DMS53 (cell line): ENCODE measurements around the gene CYP4V2.

Experiments
- DNase-seq: peaks from one replicate; lab custom pipeline; 2025; lab: John Stamatoyannopoulos, UW

CYP4V2 gene

DNA sequence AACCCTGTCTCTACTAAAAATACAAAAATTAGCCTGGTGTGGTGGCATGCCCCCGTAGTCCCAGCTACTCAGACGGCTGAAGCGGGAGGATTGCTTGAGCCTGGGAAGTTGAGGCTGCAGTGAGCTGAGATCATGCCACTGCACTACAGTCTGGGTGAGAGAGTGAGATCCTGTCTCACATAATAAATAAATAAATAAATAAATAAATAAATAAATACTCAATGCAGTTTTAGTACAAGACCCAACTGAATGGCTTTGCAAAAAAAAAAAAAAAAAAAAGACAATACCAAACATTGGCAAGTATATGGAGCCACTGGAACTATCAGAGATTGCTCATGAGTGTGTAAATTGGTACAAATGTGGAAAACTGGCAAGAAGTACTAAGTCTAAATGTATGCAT, 3.3 kb upstream of the CYP4V2 start:
- no peak for DNase-seq

GRCh38 chr4:186189656-186190055, 1.7 kb upstream of the CYP4V2 start:
- no peak for DNase-seq

DNA sequence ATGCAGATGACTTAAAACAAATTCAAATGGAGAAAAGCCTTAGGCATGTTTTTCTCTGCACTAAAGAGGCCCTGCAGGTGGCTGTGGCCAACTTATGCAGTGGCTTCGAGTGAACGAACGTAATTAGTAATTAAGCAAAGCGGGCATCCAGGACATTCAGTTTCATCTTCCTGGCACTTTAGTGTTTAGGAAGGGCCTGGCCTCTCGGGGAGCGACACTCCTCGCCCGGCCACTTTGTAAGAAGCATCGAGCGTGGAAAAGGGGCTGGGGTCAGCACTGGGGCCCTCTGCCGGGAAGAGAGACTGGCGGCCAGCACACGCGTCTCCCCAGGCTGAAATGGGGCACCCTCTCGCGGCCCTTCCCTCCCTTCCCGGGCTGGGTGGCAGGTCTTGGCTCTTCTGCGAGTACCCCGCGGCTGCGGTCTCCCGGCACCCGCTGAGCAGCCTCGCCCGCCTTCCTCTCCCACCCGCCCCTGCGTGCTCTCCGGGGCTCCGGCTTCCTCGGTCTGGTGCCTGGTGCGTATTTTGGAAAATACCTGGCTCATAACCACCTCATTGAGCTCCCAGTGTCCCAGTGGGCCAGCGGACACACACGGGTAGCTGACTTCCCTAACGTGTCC, 677 bp upstream of the CYP4V2 start:
- DNase-seq: peak; percentile 75

DNA sequence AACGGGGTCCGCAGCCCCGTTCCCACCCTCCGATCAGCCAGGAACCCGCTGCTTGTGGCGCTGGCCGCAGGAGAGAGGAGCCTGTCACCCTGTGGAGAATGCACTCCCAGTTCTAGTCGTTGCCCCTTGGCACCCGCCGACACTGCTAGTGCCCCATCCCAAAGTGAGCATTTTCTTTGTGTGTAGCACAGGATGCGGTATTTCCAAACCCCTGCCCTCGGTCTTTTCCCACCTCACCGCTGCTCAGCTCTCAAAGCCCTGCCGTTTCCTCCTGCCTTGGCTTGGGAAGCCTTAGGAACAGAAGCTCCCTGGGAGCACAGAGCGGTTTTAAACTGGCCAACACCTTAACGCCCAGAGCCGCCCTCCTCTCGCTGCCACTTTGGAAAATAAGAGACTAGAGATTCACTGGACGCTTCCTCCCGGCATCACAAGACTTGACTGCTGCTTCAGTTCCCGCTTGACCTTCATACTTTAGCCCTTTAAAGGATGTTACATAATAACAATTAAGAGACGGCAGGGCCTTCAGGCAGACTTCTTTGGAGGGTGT, 772 bp downstream of the CYP4V2 start:
- peak; percentile 62 for DNase-seq

GRCh38 chr4:186193851-186194250, 2.5 kb downstream of the CYP4V2 start:
- no peak for DNase-seq

DNA sequence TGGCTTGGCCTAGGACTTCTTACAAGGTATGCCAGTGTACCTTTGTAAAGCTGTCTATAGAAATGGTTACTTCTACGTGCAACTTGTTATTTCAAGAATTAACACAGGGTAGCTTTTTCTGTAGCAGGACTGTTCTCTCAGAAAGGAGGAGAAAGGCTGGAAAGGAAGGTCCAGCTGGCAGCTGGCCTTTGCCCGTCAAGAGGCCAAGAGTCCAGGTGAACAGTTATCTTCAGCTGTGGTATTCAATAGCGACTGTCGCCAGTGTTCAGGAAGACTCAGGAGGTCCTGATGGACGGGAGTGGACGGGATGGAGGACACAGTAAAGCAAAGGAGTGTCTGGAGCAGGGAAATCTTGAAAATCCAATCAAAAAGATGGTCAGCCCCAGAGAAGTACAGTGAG, 4.7 kb downstream of the CYP4V2 start:
- DNase-seq: no peak

GRCh38 chr4:186200516-186200915, 9.1 kb downstream of the CYP4V2 start:
- DNase-seq: no peak

DNA sequence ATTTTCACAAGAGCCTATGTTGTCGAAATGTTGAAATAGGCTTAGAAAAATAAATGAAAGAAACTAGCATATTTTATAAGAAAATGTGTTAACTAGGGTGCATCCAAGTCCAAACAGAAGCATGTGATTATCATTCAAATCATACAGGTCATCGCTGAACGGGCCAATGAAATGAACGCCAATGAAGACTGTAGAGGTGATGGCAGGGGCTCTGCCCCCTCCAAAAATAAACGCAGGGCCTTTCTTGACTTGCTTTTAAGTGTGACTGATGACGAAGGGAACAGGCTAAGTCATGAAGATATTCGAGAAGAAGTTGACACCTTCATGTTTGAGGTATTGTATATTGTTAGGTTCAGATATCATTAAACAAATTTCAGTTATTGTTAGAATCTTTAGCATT, 9.6 kb downstream of the CYP4V2 start:
- DNase-seq: no peak

DNA sequence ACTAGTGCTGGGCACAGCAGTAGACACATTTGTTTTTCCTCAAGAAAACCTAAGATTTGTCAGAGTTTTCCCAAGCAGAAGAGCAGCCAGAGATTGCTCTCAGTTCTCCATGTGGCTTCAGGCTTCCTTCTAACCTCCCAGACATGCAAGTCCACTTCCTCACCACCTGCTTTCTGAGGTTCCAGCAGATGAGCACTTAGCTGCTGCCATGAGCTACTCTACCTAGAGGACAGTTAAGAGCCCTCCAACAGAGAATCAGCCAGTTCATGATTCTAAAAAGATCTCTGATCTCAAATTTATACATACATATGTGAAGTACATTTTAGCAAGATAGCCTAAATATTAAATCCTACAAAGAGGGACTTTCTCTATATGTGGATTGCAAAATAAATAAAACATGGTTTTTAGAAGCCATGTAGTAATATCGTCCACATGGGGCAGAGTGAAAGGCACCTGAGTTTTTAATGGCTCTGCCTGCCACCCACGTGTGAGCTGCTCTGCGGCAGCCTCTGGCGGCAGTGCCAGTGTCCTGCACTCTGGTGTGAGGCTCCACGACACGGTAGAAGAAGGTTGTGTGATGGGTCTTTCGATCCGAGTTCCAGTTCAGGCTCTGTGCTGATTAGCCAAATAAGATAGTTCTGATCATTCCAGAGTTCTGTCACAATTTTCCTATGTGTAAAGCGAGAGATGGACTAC, 10.3 kb downstream of the CYP4V2 start:
- DNase-seq: peak; percentile 88

GRCh38 chr4:186202490-186203140, 11.2 kb downstream of the CYP4V2 start:
- DNase-seq: no peak

GRCh38 chr4:186203406-186203805, 12.0 kb downstream of the CYP4V2 start:
- no peak for DNase-seq

- DNase-seq: no peak
Observed at GRCh38 chr4:186204103-186204559, 12.8 kb downstream of the CYP4V2 start.

DNA sequence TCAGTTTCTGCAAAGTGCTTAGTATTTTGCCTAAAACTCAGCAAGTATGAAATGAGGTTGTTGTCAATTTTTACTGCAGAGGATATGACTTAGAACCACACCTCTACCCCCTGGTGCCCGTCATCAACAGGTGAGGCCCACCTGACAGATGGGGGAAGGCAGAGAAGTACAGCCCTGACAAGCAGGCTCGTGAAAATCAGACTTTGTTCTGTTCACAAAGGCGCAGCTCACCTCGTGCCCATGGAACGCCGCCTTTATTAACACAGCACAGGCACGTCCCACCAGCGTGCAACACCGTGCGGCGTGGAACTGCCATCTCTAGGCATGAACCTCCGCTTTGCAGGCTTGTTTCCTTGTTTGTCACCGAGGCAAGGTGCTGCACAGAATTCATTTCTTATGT, 13.3 kb downstream of the CYP4V2 start:
- no peak for DNase-seq

- no peak for DNase-seq
Observed at GRCh38 chr4:186205156-186205555, 13.8 kb downstream of the CYP4V2 start.

- no peak for DNase-seq
Observed at GRCh38 chr4:186216465-186217024, 25.2 kb downstream of the CYP4V2 start.

- no peak for DNase-seq
Observed at GRCh38 chr4:186217733-186218293, 26.4 kb downstream of the CYP4V2 start.

GRCh38 chr4:186221624-186222023, 30.3 kb downstream of the CYP4V2 start:
- DNase-seq: no peak

- DNase-seq: no peak
Observed at GRCh38 chr4:186225848-186226247, 34.5 kb downstream of the CYP4V2 start.

- no peak for DNase-seq
Observed at GRCh38 chr4:186226521-186227189, 35.3 kb downstream of the CYP4V2 start.

DNA sequence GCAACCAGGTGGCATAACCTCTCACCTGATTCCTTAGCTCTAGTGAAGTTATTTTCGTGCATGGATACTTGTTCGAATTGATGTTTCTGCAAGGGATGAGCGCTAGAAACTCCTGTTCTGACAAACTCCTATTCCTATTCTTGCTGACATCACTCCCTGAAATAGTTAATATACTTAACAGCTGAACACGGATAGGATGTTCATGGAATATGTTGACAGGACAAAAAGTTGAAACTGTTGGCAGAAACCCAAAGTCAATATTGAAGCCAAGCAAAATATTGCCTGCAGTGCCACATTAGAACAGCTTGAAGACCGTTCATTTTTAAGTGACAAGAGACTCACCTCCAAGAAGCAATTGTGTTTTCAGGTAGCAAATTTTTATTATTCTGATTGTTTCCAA, 35.9 kb downstream of the CYP4V2 start, which contains the start of gene KLKB1:
Gene KLKB1 (plus strand): TSS at position 287 of the 400 bp plus-strand sequence. CDS start 689 bp downstream, outside the sequence.
- DNase-seq: peak; percentile 51

- DNase-seq: peak; percentile 3
Observed at GRCh38 chr4:186227744-186228513, 36.6 kb downstream of the CYP4V2 start.
